Glomerular endothelial cell (primary cell): ENCODE results near the gene ZIC3. TPM values are rescaled to one million over a fixed set of nuclear protein-coding genes. Genes with fewer than 3 reads are reported as not detected.
"Not testable (repeated sequence)": the region's sequence is repeated elsewhere in the genome, so short reads cannot be mapped to it uniquely, and the experiment has no call there.

Experiments used
- DNase-seq: peaks from one replicate; pipeline ENCODE4 v3.0.0-alpha.2; 2011; ENCODE audit warnings: low read depth, low spot score; ENCODE audit errors: extremely low read depth
- total RNA-seq: library from RNA; depleted of rRNA; stranded (reverse); fragments of >200 nt; gene quantifications from 2 replicates; pipeline ENCODE4 v1.2.3, GENCODE V29; 2015

The ZIC3 gene
- total RNA-seq, result not detected in 2 replicates

- DNase-seq, result no peak
Measured at GRCh38 chrX:137565921-137566745, at the start of gene ZIC3. ZIC3 (plus strand) TSS chrX:137566127; CDS start chrX:137566692, 565 bp downstream.

DNA sequence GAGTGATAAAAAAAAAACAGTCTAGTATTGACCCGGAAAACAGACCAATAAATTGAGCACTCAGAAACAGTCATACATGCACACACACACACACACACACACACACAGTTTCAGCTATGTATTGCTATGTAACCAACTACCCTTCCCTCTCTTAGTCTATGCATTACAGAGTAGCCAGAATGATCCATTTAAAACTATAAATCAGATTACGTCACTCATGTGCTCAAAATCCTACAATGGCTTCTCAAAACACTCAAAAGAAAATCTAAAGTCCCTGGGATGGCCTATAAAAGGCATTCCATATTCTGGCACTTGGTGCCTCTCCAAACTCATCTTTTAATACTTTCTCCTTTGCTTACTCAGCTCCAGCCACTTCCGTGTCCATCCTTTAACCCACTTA lies 46.5 kb upstream of the ZIC3 start:
- DNase-seq, result no peak

- DNase-seq, result no peak
Measured at GRCh38 chrX:137545711-137546651, 19.9 kb upstream of the ZIC3 start.

GRCh38 chrX:137547291-137547690 lies 18.6 kb upstream of the ZIC3 start:
- no peak for DNase-seq

GRCh38 chrX:137548261-137548660 lies 17.7 kb upstream of the ZIC3 start:
- DNase-seq, result no peak

- DNase-seq, result no peak
Measured at GRCh38 chrX:137549073-137549472, 16.9 kb upstream of the ZIC3 start.

DNA sequence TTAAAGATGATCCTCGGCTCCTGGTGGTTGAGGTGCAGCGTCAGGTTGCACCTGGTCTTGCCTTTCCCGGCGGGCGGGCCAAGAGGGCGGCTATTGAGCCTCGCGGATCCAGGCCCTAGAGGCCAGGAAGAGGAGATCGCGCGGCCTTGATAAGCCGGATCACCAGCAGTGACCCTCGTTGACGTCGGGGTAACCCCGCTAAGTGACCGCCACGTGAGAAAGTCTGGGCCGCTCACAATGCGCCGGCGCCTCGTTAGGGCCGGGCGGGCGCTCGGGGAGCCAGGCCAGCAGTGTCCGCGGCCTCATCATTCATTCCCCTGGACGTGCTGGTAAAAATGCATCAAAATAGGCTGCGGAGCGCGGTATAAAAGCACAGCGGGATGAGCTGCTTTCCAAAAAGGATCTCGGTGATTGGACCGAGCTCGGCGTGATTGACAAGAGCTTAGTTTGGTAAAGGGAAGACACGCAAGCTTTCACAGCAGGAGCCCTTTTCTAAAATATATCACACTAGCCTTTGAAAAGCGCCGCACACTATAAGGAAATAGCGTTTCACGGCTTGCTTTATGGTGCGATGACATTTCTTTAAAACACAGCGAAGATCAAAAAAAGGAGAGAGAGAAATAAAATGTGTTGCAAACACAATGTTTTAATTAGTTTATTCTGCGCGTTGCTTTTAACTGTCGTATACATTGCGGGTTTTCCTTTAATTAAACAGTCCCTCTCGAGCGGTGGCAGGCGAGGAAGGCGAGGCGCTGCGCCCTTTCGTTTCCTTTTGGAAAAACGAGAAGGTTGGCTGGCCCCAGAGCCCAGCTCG lies 15.9 kb upstream of the ZIC3 start:
- no peak for DNase-seq

GRCh38 chrX:137550665-137551261 lies 15.2 kb upstream of the ZIC3 start:
- no peak for DNase-seq

DNA sequence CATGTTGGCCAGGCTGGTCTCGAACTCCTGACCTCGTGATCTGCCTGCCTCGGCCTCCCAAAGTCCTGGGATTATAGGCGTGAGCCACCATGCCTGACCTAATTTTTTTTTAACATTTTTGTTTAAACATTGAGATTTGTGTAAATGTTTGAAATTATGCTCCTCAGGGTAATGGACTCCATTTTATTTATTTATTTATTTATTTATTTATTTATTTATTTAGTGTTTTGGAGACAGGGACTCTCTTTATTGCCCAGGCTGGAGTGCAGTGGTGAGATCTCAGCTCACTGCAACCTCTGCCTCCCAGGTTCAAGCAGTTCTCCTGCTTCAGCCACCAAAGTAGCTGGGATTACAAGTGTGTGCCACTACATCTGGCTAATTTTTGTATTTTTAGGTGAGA lies 13.8 kb upstream of the ZIC3 start:
- not testable (repeated sequence) for DNase-seq

DNA sequence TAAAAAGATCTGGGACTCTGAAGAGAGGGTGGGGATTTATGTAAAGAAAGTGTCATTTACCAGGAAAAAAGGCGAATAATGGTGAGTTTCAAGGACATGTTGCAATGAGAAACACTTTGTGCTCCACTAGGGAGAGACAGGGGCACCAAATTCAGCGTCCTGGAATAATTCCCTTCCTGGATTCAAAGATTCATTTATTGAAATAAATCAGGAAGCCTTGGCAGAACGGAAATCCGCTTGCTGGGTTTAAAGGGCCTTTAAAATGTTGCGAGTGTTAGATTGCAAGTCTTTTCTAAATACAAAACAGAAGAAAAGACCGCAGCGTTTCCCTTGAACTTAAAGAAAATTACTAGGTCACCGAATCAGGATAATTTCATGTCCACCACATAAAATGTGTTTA lies 3.8 kb upstream of the ZIC3 start:
- no peak for DNase-seq

- no peak for DNase-seq
Measured at GRCh38 chrX:137563681-137564651, 2.0 kb upstream of the ZIC3 start.

DNA sequence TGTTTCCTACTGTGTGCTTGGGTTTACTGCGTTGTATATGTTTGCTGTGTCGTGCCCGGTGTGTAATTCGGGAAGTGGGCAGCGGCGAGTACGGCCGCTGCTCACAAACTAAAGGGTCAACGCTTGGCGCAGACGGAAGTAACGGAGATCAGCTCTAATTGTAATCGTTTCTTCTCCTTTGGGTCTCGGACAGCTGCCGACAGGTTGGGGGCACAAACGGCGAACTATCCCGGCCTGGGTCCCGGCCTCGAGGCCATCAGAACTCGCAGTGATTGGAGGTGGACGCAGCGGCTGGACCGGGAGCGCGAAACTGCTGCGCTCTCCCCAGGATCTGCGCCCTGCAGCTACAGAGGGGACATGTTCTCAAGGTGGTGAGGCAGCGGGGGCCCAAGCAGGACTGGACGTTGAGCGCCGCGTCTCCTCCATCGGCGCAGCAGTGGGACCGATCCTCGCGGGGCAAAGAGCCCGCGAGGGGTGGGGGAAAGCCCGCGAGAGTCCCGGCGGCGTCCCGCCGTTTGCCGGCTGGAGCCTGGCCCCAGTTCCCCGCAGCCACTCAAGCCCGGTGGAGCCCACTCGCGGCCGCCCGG lies 516 bp upstream of the ZIC3 start:
- no peak for DNase-seq

- no peak for DNase-seq
Measured at GRCh38 chrX:137566746-137567679, 1.1 kb downstream of the ZIC3 start.

DNA sequence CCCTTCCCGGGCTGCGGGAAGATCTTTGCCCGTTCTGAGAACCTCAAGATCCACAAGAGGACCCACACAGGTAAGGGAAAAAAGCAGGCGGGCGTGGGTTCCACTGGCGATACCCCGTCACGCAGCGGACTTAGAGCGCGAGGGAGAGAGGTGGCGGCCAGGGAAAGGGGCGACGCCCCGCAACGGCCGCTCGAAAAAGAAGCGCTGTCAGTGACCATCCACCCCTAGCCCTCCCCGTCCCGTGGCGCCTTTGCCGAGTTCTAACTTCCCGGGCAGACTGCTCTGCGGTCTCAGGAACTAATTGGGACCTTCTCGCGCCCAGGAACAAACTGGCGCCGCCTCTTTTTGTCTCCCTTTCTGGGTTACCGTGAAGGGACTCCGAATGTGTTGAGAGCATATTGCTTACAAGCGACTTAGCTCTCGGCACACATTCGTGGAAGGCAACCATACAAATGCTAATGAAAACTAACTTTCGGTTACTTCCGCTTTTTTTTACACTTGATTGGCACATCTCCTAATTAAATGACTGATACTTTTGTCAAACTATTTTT lies 1.8 kb downstream of the ZIC3 start:
- no peak for DNase-seq

- no peak for DNase-seq
Measured at GRCh38 chrX:137568741-137569469, 3.0 kb downstream of the ZIC3 start.

GRCh38 chrX:137569470-137569891 lies 3.6 kb downstream of the ZIC3 start:
- DNase-seq, result no peak
